HFF-Myc (cell line): ENCODE data around the gene SLC35A2.

ENCODE experiments used
- DNase-seq: peaks from one replicate; pipeline ENCODE4 v3.0.0-alpha.2; 2011; ENCODE audit warnings: low read depth; ENCODE audit errors: extremely low read depth
- H3K4me3 ChIP-seq: replicated peaks from 2 replicates; pipeline ENCODE4 v1.5.1; 2011; ENCODE audit warnings: low read depth, mild to moderate bottlenecking, control low read depth, low read length
- CTCF ChIP-seq: IDR thresholded peaks from 2 replicates; pipeline ENCODE4 v1.5.1; 2012; ENCODE audit warnings: mild to moderate bottlenecking, low read depth, low read length, control low read depth; ENCODE audit errors: missing control alignments

The SLC35A2 gene

GRCh38 chrX:48908600-48908999, 2.8 kb downstream of the SLC35A2 start:
- no peak for DNase-seq
- no peak for TF ChIP-seq CTCF
- H3K4me3 ChIP-seq, result no peak overlapping the region

- no peak for DNase-seq
- no peak for TF ChIP-seq CTCF
- H3K4me3 ChIP-seq, result no peak overlapping the region
These were observed 6.2 kb downstream of the SLC35A2 start for GRCh38 chrX:48905090-48905790.

GRCh38 chrX:48904626-48905025, 6.8 kb downstream of the SLC35A2 start:
- no peak for TF ChIP-seq CTCF
- no peak overlapping the region for H3K4me3 ChIP-seq
- no peak for DNase-seq

- TF ChIP-seq CTCF, result no peak
- DNase-seq, result no peak
- no peak overlapping the region for H3K4me3 ChIP-seq
These were observed 7.3 kb downstream of the SLC35A2 start for GRCh38 chrX:48904180-48904579.

GRCh38 chrX:48903290-48903689, 8.2 kb downstream of the SLC35A2 start:
- H3K4me3 ChIP-seq, result no peak overlapping the region
- no peak for DNase-seq
- no peak for TF ChIP-seq CTCF

GRCh38 chrX:48902776-48903175, 8.7 kb downstream of the SLC35A2 start:
- no peak for DNase-seq
- no peak for TF ChIP-seq CTCF
- H3K4me3 ChIP-seq, result no peak overlapping the region

- TF ChIP-seq CTCF, result no peak
- DNase-seq, result no peak
- H3K4me3 ChIP-seq, result no peak overlapping the region
These were observed 9.3 kb downstream of the SLC35A2 start for GRCh38 chrX:48902135-48902534.
